ENCODE measurements around the gene OLFML2B.

The OLFML2B gene

GRCh38 chr1:161936786-161937185 is 86.9 kb downstream of the OLFML2B start:
- no peaks in the 10 kb centered on the region for H3K36me3 ChIP-seq (ENCODE audit: control insufficient read depth in 2 of 2, insufficient read depth in 1 of 2, low read length in 2 of 2)
- H3K27ac ChIP-seq (ENCODE audit: extremely low read depth, low read depth, low read length): no peak overlapping the region
- ChIA-PET POLR2A (no interaction called here), CTCF (no interaction called here)
- no peaks in the 10 kb centered on the region for H3K9me3 ChIP-seq (ENCODE audit: control insufficient read depth, insufficient read depth, low read depth, low read length)
- H3K4me1 ChIP-seq (ENCODE audit: control insufficient read depth, insufficient read depth, low read length): no peaks in the 10 kb centered on the region
- TF ChIP-seq ZBTB49 (tag by site-specific recombination; IDR thresholded peaks at IDR 0.05; ENCODE audit: low read depth) (no peak), ZSCAN18 (tag by site-specific recombination; IDR thresholded peaks at IDR 0.05) (no peak), ZNF394 (tag by site-specific recombination; IDR thresholded peaks at IDR 0.05; ENCODE audit: borderline replicate concordance) (no peak), ZNF362 (tag by site-specific recombination; IDR thresholded peaks at IDR 0.05) (no peak), ZBTB20 (tag by site-specific recombination; IDR thresholded peaks at IDR 0.05) (no peak)
- H3K4me3 ChIP-seq (ENCODE audit: low read depth, low read length): no peak overlapping the region

- TF ChIP-seq GFI1B (tag by site-specific recombination; IDR thresholded peaks at IDR 0.05): no peak
- TF ChIP-seq ZNF324 (tag by site-specific recombination; IDR thresholded peaks at IDR 0.05): no peak
- TF ChIP-seq PRDM10 (tag by site-specific recombination; IDR thresholded peaks at IDR 0.05): no peak
- no peak for TF ChIP-seq INSM2 (tag by site-specific recombination; IDR thresholded peaks at IDR 0.05)
- no peak for TF ChIP-seq ZFHX2 (tag by site-specific recombination; conservative IDR thresholded peaks at IDR 0.05)
- no peak for TF ChIP-seq SP7 (tag by site-specific recombination; IDR thresholded peaks at IDR 0.05)
- no peak for TF ChIP-seq KLF9 (tag by site-specific recombination; IDR thresholded peaks at IDR 0.05; ENCODE audit: low read depth)
- TF ChIP-seq HOXC10 (CRISPR knock-in tag; IDR thresholded peaks at IDR 0.05): no peak
- TF ChIP-seq ZNF362 (tag by site-specific recombination; IDR thresholded peaks at IDR 0.05): no peak
- Histone ChIP-seq H3K4me1 (ENCODE audit: control insufficient read depth, insufficient read depth, low read length) (no peaks in the 10 kb centered on the region), H3K4me3 (ENCODE audit: low read depth, low read length) (no peak overlapping the region), H3K36me3 (ENCODE audit: control insufficient read depth in 2 of 2, insufficient read depth in 1 of 2, low read length in 2 of 2) (no peaks in the 10 kb centered on the region), H3K27ac (ENCODE audit: extremely low read depth, low read depth, low read length) (no peak overlapping the region), H3K9me3 (ENCODE audit: control insufficient read depth, insufficient read depth, low read depth, low read length) (no peaks in the 10 kb centered on the region)
- ChIA-PET CTCF (interaction anchor here (0.6 to 0.9 kb wide), 2 partner anchors 99 to 152 kb away, joined by 3 read pairs; no protein-coding TSS in a partner anchor), POLR2A (no interaction called here)
These were observed 88.4 kb downstream of the OLFML2B start for GRCh38 chr1:161935264-161935663.

All from HEK293 (cell line).